ENCODE measurements around the gene HAP1.

The HAP1 gene

DNA sequence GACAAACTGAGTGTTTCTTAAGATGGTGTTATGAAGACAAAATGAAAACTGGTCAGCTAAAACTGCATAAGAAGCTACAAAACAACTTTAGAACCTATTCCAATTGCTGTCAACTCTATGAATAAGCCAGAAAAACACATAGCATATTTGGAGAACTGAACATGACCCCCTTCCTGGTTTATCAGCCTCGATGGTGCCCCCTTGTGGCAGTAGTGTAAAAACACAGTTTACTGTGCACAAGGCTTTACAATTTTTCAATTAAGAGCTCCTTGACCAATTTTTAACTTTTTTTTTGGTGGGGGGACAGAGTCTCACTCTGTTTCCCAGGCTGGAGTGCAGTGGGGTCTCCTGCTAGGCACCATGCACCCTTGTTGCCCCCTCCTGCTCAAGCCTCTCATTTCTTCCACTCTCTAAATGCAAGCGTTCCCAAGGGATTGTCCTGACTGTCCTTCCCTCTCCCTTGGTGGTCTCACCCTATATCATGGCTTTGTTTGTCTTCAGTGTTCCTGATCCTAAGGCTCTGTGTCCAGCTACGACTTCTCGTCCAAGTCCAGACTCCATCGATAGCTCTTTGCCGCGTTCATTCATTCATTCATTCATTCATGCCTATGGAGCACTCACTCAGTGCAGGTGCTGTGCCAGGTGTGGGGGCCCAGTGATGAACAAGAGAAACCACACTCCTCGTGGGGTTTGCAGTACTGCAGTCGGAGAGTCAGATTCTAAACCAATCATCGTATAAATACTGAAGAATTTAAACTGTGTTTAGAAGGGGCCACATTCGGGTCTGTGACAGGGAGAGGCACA, 38.3 kb downstream of the HAP1 start:
- TF ChIP-seq, protein P1, sequence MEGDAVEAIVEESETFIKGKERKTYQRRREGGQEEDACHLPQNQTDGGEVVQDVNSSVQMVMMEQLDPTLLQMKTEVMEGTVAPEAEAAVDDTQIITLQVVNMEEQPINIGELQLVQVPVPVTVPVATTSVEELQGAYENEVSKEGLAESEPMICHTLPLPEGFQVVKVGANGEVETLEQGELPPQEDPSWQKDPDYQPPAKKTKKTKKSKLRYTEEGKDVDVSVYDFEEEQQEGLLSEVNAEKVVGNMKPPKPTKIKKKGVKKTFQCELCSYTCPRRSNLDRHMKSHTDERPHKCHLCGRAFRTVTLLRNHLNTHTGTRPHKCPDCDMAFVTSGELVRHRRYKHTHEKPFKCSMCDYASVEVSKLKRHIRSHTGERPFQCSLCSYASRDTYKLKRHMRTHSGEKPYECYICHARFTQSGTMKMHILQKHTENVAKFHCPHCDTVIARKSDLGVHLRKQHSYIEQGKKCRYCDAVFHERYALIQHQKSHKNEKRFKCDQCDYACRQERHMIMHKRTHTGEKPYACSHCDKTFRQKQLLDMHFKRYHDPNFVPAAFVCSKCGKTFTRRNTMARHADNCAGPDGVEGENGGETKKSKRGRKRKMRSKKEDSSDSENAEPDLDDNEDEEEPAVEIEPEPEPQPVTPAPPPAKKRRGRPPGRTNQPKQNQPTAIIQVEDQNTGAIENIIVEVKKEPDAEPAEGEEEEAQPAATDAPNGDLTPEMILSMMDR (IDR thresholded peaks at IDR 0.05) = peak; percentile 92
- no peak for TF ChIP-seq ZFX (IDR thresholded peaks at IDR 0.05; ENCODE audit: borderline replicate concordance)
- no peak overlapping the region for H3K27ac ChIP-seq

DNA sequence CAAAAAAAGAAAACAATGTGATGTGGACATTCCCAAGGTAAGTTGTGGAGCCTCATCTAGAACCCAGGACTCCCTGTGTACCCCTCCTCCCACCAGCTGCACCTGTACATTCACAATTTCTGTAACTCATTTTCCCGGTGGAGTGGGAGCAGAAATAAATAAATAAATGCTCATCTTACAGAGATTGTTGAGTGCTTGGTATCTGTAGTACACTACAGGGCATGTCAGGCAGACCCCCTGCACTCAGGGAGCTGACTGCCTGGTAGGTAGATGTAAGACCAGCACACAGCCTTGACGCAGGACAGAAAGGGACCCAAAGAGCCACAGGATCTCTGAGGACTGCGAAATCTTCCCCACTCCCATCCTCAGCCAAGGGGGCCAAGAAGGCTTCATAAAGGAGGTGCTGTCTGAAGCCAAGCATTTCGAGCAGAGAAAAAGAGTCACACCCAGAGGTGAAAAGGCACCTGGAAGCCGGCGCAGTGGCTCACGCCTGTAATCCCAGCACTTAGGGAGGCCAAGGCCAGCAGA, 39.2 kb downstream of the HAP1 start:
- H3K27ac ChIP-seq = no peak overlapping the region; the same call in 1 of the 2 replicates
- no peak for TF ChIP-seq ZFX (IDR thresholded peaks at IDR 0.05; ENCODE audit: borderline replicate concordance)
- TF ChIP-seq, protein P1 (IDR thresholded peaks at IDR 0.05) = no peak

DNA sequence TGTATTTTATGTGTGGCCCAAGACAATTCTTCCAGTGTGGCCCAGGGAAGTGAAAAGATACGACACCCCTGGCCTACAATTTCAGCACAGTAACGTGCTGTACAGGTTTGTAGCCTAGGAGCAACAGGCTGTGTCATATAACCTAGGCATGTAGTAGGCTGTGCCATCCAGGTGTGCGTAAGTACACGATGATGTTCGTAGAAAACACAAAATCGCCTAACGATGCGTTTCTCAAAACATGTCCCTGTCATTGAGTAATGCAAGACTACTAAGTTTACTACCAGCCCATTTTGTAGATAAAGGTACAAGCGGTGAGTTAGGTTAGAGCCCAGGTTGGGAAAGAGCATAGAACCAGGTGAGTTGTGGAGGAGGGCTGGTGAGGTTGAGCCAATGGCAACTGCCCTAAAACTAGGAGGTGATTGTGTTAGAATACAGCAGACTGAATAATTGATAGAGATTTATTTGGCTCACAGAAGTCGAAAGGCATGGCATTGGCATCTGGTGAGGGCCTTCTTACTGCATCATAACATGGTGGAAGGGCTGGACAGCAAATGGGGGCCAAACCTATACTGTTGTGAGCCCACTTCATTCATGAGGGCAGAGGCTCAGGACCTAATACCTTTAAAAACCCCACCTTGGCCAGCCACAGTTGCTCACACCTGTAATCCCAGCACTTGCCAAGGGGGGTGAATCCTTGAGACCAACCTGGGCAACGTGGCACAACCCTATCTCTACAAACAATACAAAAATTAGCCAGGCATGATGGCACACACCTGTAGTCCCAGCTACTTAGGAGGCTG, 41.5 kb downstream of the HAP1 start:
- TF ChIP-seq, protein P1 (IDR thresholded peaks at IDR 0.05) = no peak
- no peak for TF ChIP-seq ZFX (IDR thresholded peaks at IDR 0.05; ENCODE audit: borderline replicate concordance)
- H3K27ac ChIP-seq = peak overlapping the region; percentile 96

DNA sequence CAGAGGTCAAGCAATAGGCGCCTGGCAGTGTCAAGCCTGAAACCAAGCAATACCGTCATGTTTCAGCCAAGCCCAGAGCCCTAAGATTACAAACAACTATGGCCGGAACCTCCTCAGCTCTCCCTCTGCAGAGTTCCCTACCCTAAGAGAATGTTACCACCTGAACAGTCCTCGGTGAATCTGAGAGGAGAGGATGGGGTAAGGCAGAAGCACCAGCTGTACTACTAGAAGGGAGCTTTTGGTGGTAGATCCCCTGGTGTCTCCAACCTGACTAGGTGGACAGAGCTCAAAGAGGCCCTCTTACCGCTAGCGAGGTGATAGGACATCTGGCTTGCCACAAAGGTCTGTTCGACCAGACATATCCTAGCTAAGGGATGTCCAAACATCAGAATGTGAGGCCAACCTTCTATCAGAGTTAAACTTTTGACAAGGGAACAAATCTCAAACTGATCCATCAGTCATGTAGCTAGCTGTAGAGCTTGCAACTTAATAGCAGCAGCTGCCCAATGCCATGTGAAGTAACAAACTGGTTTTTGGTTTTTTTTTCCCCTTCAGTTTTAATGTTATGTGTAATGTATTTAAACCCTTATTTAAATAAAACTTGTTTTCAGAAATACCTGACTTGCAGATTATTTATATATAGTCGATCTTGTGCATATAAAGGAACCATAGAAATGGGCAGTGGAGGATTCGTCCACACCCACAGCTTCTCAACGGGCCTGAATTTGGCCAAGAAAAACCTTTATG, 43.2 kb downstream of the HAP1 start:
- peak overlapping the region; percentile 96 for H3K27ac ChIP-seq
- no peak for TF ChIP-seq ZFX (IDR thresholded peaks at IDR 0.05; ENCODE audit: borderline replicate concordance)
- TF ChIP-seq, protein P1 (IDR thresholded peaks at IDR 0.05) = no peak

DNA sequence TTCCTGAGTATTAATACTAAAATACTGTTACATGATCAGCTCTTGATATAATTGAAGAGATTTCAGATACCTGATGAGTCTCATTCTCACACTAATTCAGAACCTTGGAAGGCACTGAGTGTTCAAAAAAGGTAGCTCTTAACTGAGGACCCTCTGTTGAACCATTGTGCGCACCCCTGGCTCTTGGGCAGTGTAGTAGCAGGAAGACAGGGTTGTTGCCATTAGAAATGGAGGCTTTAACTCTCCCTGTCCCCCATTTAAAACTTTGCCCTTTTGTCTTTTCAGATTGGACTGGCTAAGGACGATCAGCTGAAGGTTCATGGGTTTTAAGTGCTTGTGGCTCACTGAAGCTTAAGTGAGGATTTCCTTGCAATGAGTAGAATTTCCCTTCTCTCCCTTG, 43.9 kb downstream of the HAP1 start:
- TF ChIP-seq, protein P1 (IDR thresholded peaks at IDR 0.05) = no peak
- TF ChIP-seq ZFX (IDR thresholded peaks at IDR 0.05; ENCODE audit: borderline replicate concordance) = no peak
- H3K27ac ChIP-seq = peak overlapping the region; percentile 96

DNA sequence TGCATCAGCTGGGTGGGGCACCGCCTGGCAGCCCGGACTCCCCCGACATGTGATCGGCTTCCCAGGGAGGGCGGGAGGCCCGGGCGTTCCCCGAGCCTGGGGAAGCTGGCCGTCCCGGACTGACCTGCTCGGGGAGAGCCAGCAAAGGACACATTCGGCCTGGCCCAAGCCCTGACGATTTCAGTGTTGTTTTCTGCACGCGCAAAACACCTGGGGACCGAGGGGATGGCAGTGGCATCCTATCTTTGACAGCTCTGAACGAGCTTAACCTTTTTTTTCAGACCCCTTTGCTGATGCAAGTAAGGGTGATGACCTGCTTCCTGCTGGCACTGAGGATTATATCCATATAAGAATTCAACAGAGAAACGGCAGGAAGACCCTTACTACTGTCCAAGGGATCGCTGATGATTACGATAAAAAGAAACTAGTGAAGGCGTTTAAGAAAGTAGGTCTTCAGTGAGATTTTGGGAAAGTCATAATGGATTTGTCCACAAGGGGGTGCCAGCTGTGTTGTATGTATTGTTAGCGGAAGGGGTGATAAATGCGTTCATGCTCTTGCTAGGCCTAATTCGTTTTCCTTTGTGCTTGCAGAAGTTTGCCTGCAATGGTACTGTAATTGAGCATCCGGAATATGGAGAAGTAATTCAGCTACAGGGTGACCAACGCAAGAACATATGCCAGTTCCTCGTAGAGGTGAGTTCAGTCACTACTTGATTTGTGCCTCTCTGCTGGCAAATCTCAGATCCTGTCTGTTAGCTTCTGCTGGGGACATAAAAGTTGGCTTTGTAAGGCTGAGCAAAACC, 44.7 kb downstream of the HAP1 start:
- peak overlapping the region; percentile 96 for H3K27ac ChIP-seq
- TF ChIP-seq, protein P1 (IDR thresholded peaks at IDR 0.05) = peak; percentile 79
- no peak for TF ChIP-seq ZFX (IDR thresholded peaks at IDR 0.05; ENCODE audit: borderline replicate concordance)
